H9 (cell line): ENCODE results near the gene TVP23B. TPM values are rescaled to one million over a fixed set of nuclear protein-coding genes. Genes with fewer than 3 reads are reported as not detected.

ENCODE experiments used
- DNase-seq: peaks from one replicate; pipeline ENCODE4 v3.0.0-alpha.2; 2017
- H2AFZ ChIP-seq: one replicate; pipeline ENCODE4 v1.6.1; 2013; ENCODE audit warnings: mild to moderate bottlenecking, low read length, control low read depth, moderate library complexity
- H2AK5ac ChIP-seq: 2 replicates; pipeline ENCODE4 v1.6.1; 2013; ENCODE audit warnings: low read length, control low read depth, mixed read lengths; ENCODE audit not compliant: insufficient read length
- H2BK120ac ChIP-seq: one replicate; pipeline ENCODE4 v1.6.1; 2013; ENCODE audit warnings: low read depth, mild to moderate bottlenecking, low read length, control low read depth, inconsistent platforms; ENCODE audit not compliant: poor library complexity, severe bottlenecking
- H2BK12ac ChIP-seq: 2 replicates; pipeline ENCODE4 v1.6.1; 2013; ENCODE audit warnings: low read length, control low read depth, mixed read lengths, low read depth; ENCODE audit not compliant: insufficient read length
- H2BK15ac ChIP-seq: 2 replicates; pipeline ENCODE4 v1.6.1; 2013; ENCODE audit warnings: low read depth, low read length, control low read depth
- H2BK20ac ChIP-seq: one replicate; pipeline ENCODE4 v1.6.1; 2013; ENCODE audit warnings: low read depth, mild to moderate bottlenecking, low read length, control low read depth, inconsistent platforms; ENCODE audit not compliant: poor library complexity, severe bottlenecking
- H2BK5ac ChIP-seq: 2 replicates; pipeline ENCODE4 v1.6.1; 2013; ENCODE audit warnings: low read length, control low read depth, mixed read lengths; ENCODE audit not compliant: insufficient read length
- H3K14ac ChIP-seq: 2 replicates; pipeline ENCODE4 v1.6.1; 2013; ENCODE audit warnings: low read length, control low read depth; ENCODE audit not compliant: insufficient read depth
- H3K18ac ChIP-seq: 2 replicates; pipeline ENCODE4 v1.6.1; 2013; ENCODE audit warnings: low read depth, mild to moderate bottlenecking, mixed read lengths, low read length, control low read depth; ENCODE audit not compliant: insufficient read length
- H3K23ac ChIP-seq: 2 replicates; pipeline ENCODE4 v1.6.1; 2013; ENCODE audit warnings: low read length, control low read depth, mixed read lengths, low read depth; ENCODE audit not compliant: insufficient read length
- H3K23me2 ChIP-seq: 2 replicates; pipeline ENCODE4 v1.6.1; 2013; ENCODE audit warnings: low read depth, mild to moderate bottlenecking, mixed read lengths, low read length, control low read depth; ENCODE audit not compliant: insufficient read length, poor library complexity, severe bottlenecking
- H3K27ac ChIP-seq: 2 replicates; pipeline ENCODE4 v1.5.1; 2013; ENCODE audit warnings: low read length, control low read depth, mixed read lengths, low read depth; ENCODE audit not compliant: insufficient read length
- H3K27me3 ChIP-seq: 2 replicates; pipeline ENCODE4 v1.6.1; 2013; ENCODE audit warnings: low read length, control low read depth, inconsistent platforms; ENCODE audit not compliant: insufficient read depth
- H3K4ac ChIP-seq: 2 replicates; pipeline ENCODE4 v1.6.1; 2013; ENCODE audit warnings: low read depth, mild to moderate bottlenecking, control low read depth, inconsistent platforms, low read length, moderate library complexity
- H3K4me1 ChIP-seq: 2 replicates; pipeline ENCODE4 v1.6.1; 2013; ENCODE audit warnings: low read length, control low read depth, inconsistent platforms; ENCODE audit not compliant: insufficient read depth
- H3K4me2 ChIP-seq: 2 replicates; pipeline ENCODE4 v1.6.1; 2013; ENCODE audit warnings: low read length, control low read depth, mixed read lengths; ENCODE audit not compliant: insufficient read length, insufficient read depth
- H3K56ac ChIP-seq: 2 replicates; pipeline ENCODE4 v1.6.1; 2013; ENCODE audit warnings: low read depth, mild to moderate bottlenecking, mixed read lengths, low read length, control low read depth; ENCODE audit not compliant: insufficient read length
- H3K79me1 ChIP-seq: 2 replicates; pipeline ENCODE4 v1.6.1; 2013; ENCODE audit warnings: low read depth, mild to moderate bottlenecking, moderate library complexity, low read length, control low read depth, inconsistent platforms; ENCODE audit not compliant: insufficient read depth, poor library complexity, severe bottlenecking
- H3K79me2 ChIP-seq: 2 replicates; pipeline ENCODE4 v1.6.1; 2013; ENCODE audit warnings: low read length, control low read depth, inconsistent platforms; ENCODE audit not compliant: insufficient read depth
- H3K9ac ChIP-seq: 2 replicates; pipeline ENCODE4 v1.6.1; 2013; ENCODE audit warnings: low read length, control low read depth, mixed read lengths; ENCODE audit not compliant: insufficient read length; ENCODE audit errors: extremely low read depth
- H3K9me3 ChIP-seq: one replicate; pipeline ENCODE4 v1.6.1; 2013; ENCODE audit warnings: low read depth, low read length, inconsistent platforms; ENCODE audit not compliant: control insufficient read depth
- H3T11ph ChIP-seq: one replicate; pipeline ENCODE4 v1.6.1; 2013; ENCODE audit warnings: mild to moderate bottlenecking, low read length, control low read depth, inconsistent platforms
- H4K20me1 ChIP-seq: one replicate; pipeline ENCODE4 v1.6.1; 2013; ENCODE audit not compliant: control insufficient read depth, insufficient read length, insufficient read depth
- H4K5ac ChIP-seq: 2 replicates; pipeline ENCODE4 v1.6.1; 2013; ENCODE audit warnings: low read depth, mild to moderate bottlenecking, mixed read lengths, low read length, control low read depth; ENCODE audit not compliant: insufficient read length
- H4K8ac ChIP-seq: replicated peaks from 2 replicates; pipeline ENCODE4 v1.6.1; 2013; ENCODE audit warnings: low read length, control low read depth, mixed read lengths, low read depth; ENCODE audit not compliant: insufficient read length
- H4K91ac ChIP-seq: 2 replicates; pipeline ENCODE4 v1.6.1; 2013; ENCODE audit warnings: low read depth, mild to moderate bottlenecking, moderate library complexity, mixed read lengths, low read length, control low read depth; ENCODE audit not compliant: insufficient read length
- H3K27ac Mint-ChIP-seq, 3 experiments: 2 replicates in 2 of 3; 3 replicates in 1 of 3; pipeline ENCODE4 v1.8.0; 2020 to 2021; ENCODE audit warnings: mixed read lengths in 3 of 3, mild to moderate bottlenecking in 1 of 3, moderate library complexity in 1 of 3
- H3K27me3 Mint-ChIP-seq: 2 replicates; pipeline ENCODE4 v1.8.0; 2021; ENCODE audit warnings: low read depth, mild to moderate bottlenecking, moderate library complexity, mixed read lengths
- H3K36me3 Mint-ChIP-seq, 3 experiments: 2 replicates in 2 of 3; 3 replicates in 1 of 3; pipeline ENCODE4 v1.8.0; 2020 to 2021; ENCODE audit warnings: low read depth in 3 of 3, mixed read lengths in 3 of 3; ENCODE audit not compliant: insufficient read depth in 1 of 3
- H3K4me1 Mint-ChIP-seq, 2 experiments: 2 replicates each; pipeline ENCODE4 v1.8.0; 2020; ENCODE audit warnings: mixed read lengths in 2 of 2
- H3K4me3 Mint-ChIP-seq, 2 experiments: 2 replicates in 1 of 2; 3 replicates in 1 of 2; pipeline ENCODE4 v1.8.0; 2020 to 2021; ENCODE audit warnings: mild to moderate bottlenecking in 2 of 2, mixed read lengths in 2 of 2, moderate library complexity in 1 of 2
- H3K9me3 Mint-ChIP-seq, 2 experiments: 2 replicates in 1 of 2; 3 replicates in 1 of 2; pipeline ENCODE4 v1.8.0; 2020; ENCODE audit warnings: mild to moderate bottlenecking in 2 of 2, mixed read lengths in 2 of 2, moderate library complexity in 1 of 2
- WGBS: extraction: QIAGEN DNeasy Blood & Tissue Kit; methylation state at CpG from one replicate; pipeline ENCODE4 v1.1.7; 2013; ENCODE audit warnings: missing lambda C conversion rate, low lambda C conversion rate, mixed read lengths; ENCODE audit not compliant: insufficient read length; ENCODE audit errors: extremely low coverage; 5-methylcytosine and 5-hydroxymethylcytosine counted together
- total RNA-seq: library from RNA; stranded (reverse); gene quantifications from 2 replicates; pipeline ENCODE4 v1.2.1, GENCODE V29; 2021
- TF ChIP-seq, protein P1 (sequence below): fragments of 200-600 bp; sonication (generic); conservative IDR thresholded peaks from 3 replicates; pipeline ENCODE4 v1.8.0; 2021; ENCODE audit warnings: antibody characterized with exemption, mild to moderate bottlenecking

Gene TVP23B
- total RNA-seq, 1 experiment from 2014 or later: 20.5 TPM

DNA sequence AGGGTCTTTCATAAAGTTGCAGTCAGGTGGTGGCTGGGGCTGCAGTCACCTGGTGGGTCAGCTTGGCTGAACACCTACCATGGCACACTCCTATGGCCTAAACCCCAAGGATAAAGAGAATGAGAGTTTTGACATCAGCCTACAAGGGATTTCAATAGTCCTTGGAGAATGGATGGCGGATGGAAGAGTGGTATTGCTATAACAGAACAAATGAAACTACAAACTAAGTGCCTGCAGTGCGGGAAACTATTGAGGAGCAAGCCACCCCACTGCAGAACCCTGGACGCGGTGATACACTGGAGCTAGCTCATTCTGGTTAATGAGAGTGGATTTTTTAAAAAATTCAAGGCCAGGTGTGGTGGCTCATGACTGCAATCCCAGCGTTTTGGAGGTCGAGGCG, 74.0 kb downstream of the TVP23B start:
- no peak overlapping the region for H3K27ac ChIP-seq
- H3K18ac ChIP-seq: no peak overlapping the region
- no peak overlapping the region for H2BK5ac ChIP-seq
- H3K9me3 ChIP-seq: no peaks in the 10 kb centered on the region
- no peak overlapping the region for H4K5ac ChIP-seq
- H2AK5ac ChIP-seq: no peak overlapping the region
- Mint-ChIP-seq H3K4me1 (peaks cover 17 to 20% of the 10 kb centered on the region in 2 experiments), H3K4me3 (peak overlapping the region; percentile 95 to 99), H3K9me3 (no peaks in the 10 kb centered on the region), H3K27me3 (peaks cover 3% of the 10 kb centered on the region; the same call in 1 of the 2 replicates), H3K27ac (no peak overlapping the region; a peak in 1 of 7 replicates), H3K36me3 (0 out of 7 replicates have a peak, but pooled peaks cover 0 to 10% (median 3%) of the 10 kb centered on the region in 3 experiments)
- H2BK15ac ChIP-seq: no peak overlapping the region
- H3K4me1 ChIP-seq: no peaks in the 10 kb centered on the region
- H3K14ac ChIP-seq: no peak overlapping the region
- WGBS: no CpG with 5 or more reads among the region's 7 CpGs
- H3K27me3 ChIP-seq: no peaks in the 10 kb centered on the region
- no peak overlapping the region for H3K23ac ChIP-seq
- peaks cover 3% of the 10 kb centered on the region for H3K23me2 ChIP-seq
- no peak overlapping the region for H2AFZ ChIP-seq
- no peak overlapping the region for H4K91ac ChIP-seq
- TF ChIP-seq, protein P1, sequence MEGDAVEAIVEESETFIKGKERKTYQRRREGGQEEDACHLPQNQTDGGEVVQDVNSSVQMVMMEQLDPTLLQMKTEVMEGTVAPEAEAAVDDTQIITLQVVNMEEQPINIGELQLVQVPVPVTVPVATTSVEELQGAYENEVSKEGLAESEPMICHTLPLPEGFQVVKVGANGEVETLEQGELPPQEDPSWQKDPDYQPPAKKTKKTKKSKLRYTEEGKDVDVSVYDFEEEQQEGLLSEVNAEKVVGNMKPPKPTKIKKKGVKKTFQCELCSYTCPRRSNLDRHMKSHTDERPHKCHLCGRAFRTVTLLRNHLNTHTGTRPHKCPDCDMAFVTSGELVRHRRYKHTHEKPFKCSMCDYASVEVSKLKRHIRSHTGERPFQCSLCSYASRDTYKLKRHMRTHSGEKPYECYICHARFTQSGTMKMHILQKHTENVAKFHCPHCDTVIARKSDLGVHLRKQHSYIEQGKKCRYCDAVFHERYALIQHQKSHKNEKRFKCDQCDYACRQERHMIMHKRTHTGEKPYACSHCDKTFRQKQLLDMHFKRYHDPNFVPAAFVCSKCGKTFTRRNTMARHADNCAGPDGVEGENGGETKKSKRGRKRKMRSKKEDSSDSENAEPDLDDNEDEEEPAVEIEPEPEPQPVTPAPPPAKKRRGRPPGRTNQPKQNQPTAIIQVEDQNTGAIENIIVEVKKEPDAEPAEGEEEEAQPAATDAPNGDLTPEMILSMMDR: no peak
- H2BK20ac ChIP-seq: no peak overlapping the region
- no peak overlapping the region for H3K9ac ChIP-seq
- H2BK12ac ChIP-seq: no peak overlapping the region
- peaks cover 3% of the 10 kb centered on the region; the same call in 1 of the 2 replicates for H3K79me2 ChIP-seq
- DNase-seq: no peak
- no peaks in the 10 kb centered on the region for H4K20me1 ChIP-seq
- peak overlapping the region; percentile 64 for H3K4me2 ChIP-seq
- H3K79me1 ChIP-seq: peaks cover 4% of the 10 kb centered on the region
- H3T11ph ChIP-seq: no peak overlapping the region
- H2BK120ac ChIP-seq: no peak overlapping the region
- no peak overlapping the region for H3K4ac ChIP-seq
- no peak overlapping the region for H4K8ac ChIP-seq
- H3K56ac ChIP-seq: no peak overlapping the region
